GM19328 (cell line): ENCODE data around the gene ANKRD6.
A peak's percentile ranks its signal among the peaks of the same experiment; 100 is the strongest.

Source experiments
- ATAC-seq: cut with Tn5 transposase; IDR thresholded peaks from one replicate; pipeline ENCODE4 v1.9.1; 2021; ENCODE audit warnings: mild to moderate bottlenecking, moderate library complexity; ENCODE audit not compliant: unreplicated experiment

ANKRD6 gene

GRCh38 chr6:89412071-89413005, 20.6 kb upstream of the ANKRD6 start, which contains the start of gene RRAGD:
TSS of gene RRAGD (minus strand) at chr6:89412273. CDS start at chr6:89411993, 280 bp downstream.
- ATAC-seq: peak; percentile 68

DNA sequence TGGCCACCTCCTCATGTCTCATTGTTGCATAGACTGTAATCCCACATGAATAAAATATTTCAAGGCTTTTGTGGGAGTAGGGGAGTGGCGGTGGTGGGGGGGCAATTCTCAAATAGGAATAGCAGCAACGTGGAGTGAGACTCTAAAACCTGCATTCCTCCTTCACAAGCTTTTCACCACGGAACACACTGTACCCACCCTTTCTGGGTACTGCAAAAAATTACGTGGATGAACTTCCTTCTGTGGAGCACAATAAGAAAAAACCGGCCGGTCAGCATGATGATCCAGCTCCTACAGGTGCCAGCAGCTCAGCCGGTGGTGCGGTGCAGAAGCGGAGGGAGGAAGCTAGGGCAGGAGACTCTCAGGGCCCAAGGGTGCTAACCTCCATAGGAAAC, 19.9 kb upstream of the ANKRD6 start:
- ATAC-seq: no peak

- ATAC-seq: no peak
These were observed 18.7 kb upstream of the ANKRD6 start for GRCh38 chr6:89414215-89414614.

- no peak for ATAC-seq
These were observed 17.8 kb upstream of the ANKRD6 start for GRCh38 chr6:89415185-89415584.

DNA sequence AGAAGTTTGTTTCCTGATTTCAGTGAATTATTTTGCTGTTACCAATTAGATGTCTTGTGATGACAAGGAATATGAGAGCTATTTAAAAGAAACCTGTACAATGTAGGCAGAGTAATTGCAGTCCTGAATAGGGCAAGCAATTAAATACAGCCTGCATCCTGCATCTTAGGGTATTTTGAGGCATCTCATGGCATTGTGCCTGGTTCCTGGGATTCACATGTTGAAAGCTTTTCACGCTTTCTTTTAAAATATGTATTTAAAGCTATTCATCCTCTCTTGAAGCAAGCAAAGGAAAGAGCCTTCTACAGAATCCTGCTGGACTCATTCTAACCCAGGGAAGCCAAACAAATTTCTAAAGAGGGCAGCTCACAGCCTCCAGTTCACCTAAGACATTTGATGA, 16.2 kb upstream of the ANKRD6 start:
- ATAC-seq: no peak

GRCh38 chr6:89430201-89430962, 2.6 kb upstream of the ANKRD6 start:
- no peak for ATAC-seq

DNA sequence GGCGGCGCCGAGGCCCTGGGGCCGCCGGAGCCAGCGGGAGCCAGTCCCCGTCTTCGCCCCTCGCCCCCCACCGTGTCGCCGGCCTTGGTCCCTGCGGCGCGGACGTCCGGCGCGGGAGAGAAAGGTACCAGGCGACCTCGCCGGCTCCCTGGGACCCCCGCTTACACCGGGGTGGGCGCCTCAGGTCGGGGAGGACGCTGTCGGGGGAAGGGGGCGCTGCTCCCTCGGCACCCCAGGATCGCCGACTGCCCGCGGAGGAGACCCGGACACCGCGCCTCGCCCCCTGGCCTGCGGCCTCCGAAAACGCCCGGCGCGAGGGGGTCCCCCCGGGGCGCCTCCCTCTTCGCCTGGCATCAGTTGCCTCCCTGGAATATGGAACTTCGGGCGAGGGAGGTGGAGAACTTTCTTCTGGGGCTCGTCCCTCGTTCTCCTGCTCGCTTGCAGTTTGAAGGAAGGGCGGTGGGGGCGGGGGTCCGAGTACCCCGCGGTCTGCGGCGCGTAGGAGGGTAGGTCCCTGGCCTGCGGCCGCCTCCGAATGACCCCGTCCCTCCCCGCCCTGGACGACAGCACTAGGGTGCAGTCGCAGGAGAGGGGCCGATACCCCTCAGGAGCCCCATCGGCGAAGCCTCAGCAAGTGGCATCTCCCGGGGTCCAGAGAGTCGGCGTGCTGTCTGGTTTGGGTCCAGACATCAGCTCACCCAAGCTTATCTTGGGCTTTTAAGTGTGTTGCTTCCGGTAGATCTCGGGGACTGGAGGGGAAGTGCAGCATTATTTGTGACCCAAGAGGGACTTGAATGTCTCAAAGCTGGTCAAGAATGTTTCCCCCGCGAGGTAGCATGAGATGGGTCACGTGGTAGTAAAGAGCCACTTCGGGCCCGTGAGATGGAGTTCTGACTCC, 549 bp downstream of the ANKRD6 start:
- no peak for ATAC-seq

DNA sequence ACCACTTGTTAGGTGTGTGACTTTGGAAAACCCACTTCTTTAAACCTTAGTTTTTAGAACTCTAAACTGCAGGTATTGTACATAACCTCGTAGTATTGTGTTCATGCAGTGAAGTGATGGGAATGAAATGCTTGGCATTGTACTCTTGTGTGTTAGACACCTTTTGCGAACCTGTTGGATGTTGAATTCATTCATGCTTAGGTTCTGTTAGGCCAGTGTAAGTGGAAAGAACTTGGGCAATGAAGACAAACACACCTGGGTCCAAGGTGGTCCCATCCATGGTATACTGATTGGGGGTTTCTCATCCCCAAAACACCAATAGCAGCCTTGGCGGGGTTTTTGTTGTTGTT, 1.2 kb downstream of the ANKRD6 start:
- no peak for ATAC-seq

DNA sequence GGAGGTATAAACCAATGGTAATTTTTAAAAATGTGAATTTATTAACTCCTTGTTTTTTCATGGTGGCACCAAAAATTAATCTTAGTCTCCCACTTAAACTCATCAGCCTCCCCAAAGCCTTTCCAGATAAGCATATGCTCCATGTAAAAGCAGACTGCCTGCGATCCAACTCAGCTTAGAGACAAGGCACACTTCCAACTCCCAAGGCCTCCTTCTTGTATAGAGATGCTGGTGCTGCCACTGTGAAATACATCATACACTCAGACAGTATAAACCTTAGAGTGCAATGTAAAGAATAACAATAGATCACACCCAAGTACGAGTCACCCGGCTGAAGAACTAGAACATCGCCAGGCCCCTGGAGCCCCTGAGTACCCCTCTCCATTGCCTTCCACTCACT, 2.0 kb downstream of the ANKRD6 start:
- no peak for ATAC-seq

DNA sequence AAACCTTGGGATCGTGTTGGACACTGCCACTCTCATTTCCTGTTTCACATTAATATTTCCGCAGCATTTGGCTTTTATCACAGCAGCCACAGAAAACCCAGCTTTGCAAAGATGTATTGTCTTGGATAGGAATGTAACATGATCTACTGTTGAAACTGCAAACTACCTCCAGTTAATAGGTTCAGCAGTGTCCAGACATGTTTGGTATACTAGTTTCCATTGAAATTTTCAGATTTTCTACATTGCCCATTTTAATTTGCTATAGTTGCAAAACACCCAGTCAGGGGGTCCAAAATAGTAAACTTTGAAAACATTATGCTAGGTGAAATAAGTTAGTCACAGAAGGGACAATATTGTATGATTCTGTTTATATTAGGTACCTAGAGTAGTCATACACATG, 3.3 kb downstream of the ANKRD6 start:
- ATAC-seq: no peak

GRCh38 chr6:89438248-89438647, 5.3 kb downstream of the ANKRD6 start:
- ATAC-seq: no peak

DNA sequence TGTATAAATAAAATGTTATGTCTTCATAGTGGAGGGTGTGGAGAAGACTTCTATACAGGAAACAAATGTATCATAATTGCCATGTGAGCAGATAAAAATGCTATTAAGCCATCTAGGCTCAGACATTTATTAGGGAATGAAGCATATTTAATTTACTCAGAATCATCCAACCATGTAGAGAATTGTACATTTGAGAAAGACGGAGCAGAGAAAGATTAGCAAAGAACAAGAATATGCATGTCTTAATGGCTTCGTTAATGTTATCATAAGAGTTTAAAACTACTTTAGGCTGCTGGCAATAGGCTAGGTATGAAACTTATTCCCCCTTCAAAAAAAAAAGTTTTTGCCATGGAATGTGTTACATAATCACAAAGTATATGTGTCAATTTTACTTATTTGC, 6.1 kb downstream of the ANKRD6 start:
- ATAC-seq: no peak

- no peak for ATAC-seq
These were observed 7.2 kb downstream of the ANKRD6 start for GRCh38 chr6:89440200-89440599.

DNA sequence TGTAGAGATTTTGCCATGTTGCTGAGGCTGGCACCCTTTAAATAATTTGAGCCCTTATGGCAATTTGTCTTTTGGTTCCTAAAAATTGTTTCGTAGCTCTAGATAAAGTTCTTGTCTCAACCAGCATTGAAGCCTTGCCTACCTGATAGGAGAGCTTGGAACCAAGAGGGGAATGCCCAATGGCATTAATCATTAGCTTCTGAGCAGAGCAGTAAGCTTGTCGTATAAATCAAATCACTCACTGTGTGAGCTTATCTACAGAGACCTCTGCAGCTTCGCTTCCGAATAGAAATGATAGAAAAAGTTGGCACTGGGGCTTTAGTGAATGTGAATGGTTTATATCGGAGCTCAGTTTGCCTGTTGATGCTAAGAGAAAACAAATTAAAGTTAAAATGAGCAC, 10.7 kb downstream of the ANKRD6 start:
- no peak for ATAC-seq

- ATAC-seq: no peak
These were observed 16.2 kb downstream of the ANKRD6 start for GRCh38 chr6:89449193-89449592.

GRCh38 chr6:89452281-89452680, 19.3 kb downstream of the ANKRD6 start:
- ATAC-seq: no peak

- no peak for ATAC-seq
These were observed 21.3 kb downstream of the ANKRD6 start for GRCh38 chr6:89454300-89454699.

DNA sequence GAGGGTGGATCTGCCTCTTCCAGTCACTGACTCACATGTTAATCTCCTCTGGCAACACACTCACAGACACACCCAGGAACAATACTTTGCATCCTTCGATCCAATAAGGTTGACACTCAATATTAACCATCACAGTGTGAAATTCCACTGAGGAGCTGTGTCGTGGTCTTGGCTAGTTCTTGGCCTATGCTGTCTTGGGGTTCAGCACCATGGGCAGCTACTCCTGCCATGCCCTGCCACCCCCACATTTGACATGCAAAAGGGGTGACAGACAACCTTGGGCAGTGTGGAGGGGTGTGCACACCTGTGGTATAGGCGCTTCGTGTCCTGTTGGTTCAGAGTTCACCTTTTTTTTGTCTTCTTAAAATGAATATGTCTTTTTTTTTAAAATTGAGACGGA, 25.8 kb downstream of the ANKRD6 start:
- ATAC-seq: no peak

DNA sequence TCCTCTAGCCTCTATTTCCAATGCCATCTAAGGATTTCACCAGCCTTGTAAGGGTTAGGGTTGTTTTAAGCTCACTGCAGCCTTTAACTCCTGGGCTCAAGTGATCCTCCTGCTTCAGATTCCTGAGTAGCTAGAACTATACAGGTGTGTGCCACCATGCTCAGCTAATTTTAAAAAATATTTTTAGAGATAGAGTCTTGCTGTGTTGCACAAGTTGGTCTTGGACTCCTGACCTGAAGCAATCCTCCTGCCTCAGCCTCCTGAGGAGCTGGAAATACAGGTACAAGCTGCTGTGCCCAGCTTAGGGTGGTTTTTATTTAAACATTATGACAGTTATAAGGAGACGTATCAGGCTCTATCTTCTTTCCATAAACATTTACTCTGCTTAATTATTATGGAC, 26.5 kb downstream of the ANKRD6 start:
- ATAC-seq: no peak

- ATAC-seq: no peak
These were observed 27.8 kb downstream of the ANKRD6 start for GRCh38 chr6:89460713-89461112.

GRCh38 chr6:89462503-89462902, 29.6 kb downstream of the ANKRD6 start:
- no peak for ATAC-seq
